Muscle layer of colon (tissue), 2 donors: ENCODE results near the gene PSPH.
"Not testable (repeated sequence)": the region's sequence is repeated elsewhere in the genome, so short reads cannot be mapped to it uniquely, and the experiment has no call there.

Source experiments
- H3K27ac ChIP-seq: one replicate; pipeline ENCODE4 v1.7.0; 2013; ENCODE audit warnings: low read depth, mild to moderate bottlenecking, low read length, moderate library complexity
- H3K27me3 ChIP-seq, 2 donors: one replicate each; pipeline ENCODE4 v1.7.0; 2013; ENCODE audit warnings: low read length in 2 of 2, mild to moderate bottlenecking in 2 of 2; ENCODE audit not compliant: insufficient read depth in 2 of 2, control insufficient read depth in 1 of 2
- H3K36me3 ChIP-seq: one replicate; pipeline ENCODE4 v1.7.0; 2013; ENCODE audit warnings: mild to moderate bottlenecking, low read length; ENCODE audit not compliant: insufficient read depth
- H3K4me1 ChIP-seq: one replicate; pipeline ENCODE4 v1.7.0; 2013; ENCODE audit warnings: mild to moderate bottlenecking, low read length; ENCODE audit not compliant: insufficient read depth
- H3K4me3 ChIP-seq, 2 donors: one replicate each; pipeline ENCODE4 v1.7.0; 2013; ENCODE audit warnings: low read length in 2 of 2, low read depth in 1 of 2, mild to moderate bottlenecking in 1 of 2, moderate library complexity in 1 of 2
- H3K9ac ChIP-seq: one replicate; pipeline ENCODE4 v1.7.0; 2013; ENCODE audit warnings: low read length
- H3K9me3 ChIP-seq: one replicate; pipeline ENCODE4 v1.7.0; 2013; ENCODE audit warnings: mild to moderate bottlenecking, low read length
- donor health status: abdominal sarcoma.
- donor health status: Adenocarcinoma of cecum.

Gene PSPH

DNA sequence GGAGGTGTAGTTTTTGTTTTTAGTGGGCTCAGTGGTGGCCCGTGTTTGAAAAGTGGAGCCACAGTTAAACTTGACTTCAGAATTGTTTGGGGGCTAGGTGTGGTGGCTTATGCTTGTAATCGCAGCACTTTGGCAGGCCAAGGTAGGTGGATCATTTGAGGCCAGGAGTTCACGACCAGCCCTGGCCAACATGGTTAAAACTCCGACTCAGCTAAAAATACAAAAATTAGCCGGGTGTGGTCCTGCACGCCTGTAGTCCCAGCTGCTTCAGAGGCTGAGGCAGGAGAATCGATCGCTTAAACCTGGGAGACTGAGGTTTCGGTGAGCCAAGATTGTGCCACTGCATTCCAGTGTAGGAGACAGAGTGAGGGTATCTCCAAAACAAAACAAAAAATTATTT is 2.1 kb upstream of the PSPH start:
- Histone ChIP-seq H3K27ac (no peak overlapping the region), H3K27me3 (no peaks in the 10 kb centered on the region), H3K4me1 (peaks cover 24% of the 10 kb centered on the region), H3K36me3 (peaks cover 50% of the 10 kb centered on the region), H3K9ac (no peak overlapping the region), H3K9me3 (no peaks in the 10 kb centered on the region), H3K4me3 (no peak overlapping the region)

DNA sequence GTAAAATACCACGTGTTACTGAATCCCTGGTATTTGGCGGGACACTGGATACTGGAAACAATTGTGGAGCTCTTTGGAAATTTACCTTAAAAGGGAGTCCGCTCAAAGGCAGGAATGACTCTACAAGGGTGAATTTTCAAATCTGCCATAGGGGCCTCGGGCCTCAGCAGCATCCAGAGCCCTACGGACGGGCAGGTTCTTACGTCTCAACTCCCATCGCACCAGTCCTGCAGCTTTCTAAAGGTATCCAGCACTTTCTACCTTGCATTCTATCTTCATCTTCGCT is 248 bp downstream of the PSPH start:
- H3K27me3 ChIP-seq: no peaks in the 10 kb centered on the region
- H3K36me3 ChIP-seq: peaks cover 27% of the 10 kb centered on the region
- H3K9ac ChIP-seq: peak overlapping the region; percentile 94
- H3K4me3 ChIP-seq: peak overlapping the region; percentile 91 to 97
- peak overlapping the region; percentile 90 for H3K27ac ChIP-seq
- no peaks in the 10 kb centered on the region for H3K9me3 ChIP-seq
- peaks cover 33% of the 10 kb centered on the region for H3K4me1 ChIP-seq

DNA sequence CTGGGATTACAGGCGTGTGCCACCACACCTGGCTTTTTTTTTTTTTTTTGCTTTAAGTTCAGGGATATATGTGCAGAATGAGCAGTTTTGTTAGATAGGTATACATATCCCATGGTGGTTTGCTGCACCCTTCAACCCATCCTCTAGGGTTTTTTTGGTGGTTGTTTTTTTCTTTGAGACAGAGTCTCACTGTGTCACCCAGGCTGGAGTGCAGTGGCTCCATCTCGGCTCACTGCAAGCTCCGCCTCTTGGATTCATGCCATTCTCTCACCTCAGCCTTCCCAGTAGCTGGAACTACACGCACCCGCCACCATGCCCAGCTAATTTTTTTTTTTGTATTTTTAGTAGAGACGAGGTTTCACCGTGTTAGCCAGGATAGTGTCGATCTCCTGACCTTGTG is 2.5 kb downstream of the PSPH start:
- H3K4me1 ChIP-seq: peaks cover 33% of the 10 kb centered on the region
- H3K27ac ChIP-seq, H3K9ac ChIP-seq, H3K36me3 ChIP-seq, H3K27me3 ChIP-seq, H3K4me3 ChIP-seq, H3K9me3 ChIP-seq: not testable (repeated sequence)

DNA sequence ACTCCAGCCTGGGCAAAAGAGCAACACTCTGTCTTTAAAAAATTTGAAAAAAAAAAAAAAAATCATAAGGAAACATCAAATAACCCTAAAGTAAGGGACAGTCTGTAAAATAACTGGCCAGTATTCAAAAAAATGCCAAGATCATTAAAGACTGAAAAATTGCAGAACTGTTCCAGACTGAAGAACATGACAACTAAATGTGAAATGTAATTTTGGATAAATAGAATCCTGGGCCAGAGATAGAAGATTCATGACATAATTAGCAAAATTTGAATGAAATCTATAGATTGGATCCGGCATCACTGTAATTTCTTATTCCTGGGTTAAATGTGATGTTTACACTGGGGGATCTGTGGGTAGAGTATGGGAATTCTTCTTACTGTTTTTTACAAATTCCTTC is 3.0 kb downstream of the PSPH start:
- H3K27ac ChIP-seq: no peak overlapping the region

DNA sequence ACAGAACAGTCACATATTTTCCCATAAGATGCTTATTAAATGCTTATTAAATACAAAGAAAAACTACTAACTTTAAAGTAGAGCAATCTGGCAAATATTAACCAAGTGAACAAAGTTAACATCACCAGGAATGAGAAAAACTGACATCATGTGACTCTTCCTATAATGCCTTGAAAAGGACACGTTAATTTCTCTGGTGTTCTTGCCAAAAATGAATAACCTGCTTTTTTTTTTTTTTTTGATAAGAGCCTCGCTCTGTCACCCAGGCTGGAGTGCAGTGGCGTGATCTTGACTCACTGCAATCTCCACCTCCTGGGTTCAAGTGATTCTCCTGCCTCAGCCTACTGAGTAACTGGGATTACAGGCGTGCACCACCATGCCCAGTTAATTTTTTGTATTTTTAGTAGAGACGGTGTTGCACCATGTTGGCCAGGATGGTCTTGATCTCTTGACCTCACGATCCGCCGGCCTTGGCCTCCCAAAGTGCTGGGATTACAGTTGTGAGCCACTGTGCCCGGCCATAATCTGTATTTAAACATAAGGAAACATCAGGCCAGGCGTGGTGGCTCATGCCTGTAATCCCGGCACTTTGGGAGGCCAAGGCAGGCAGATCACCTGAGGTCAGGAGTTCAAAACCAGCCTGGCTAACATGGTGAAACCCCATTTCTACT is 3.7 kb downstream of the PSPH start:
- H3K36me3 ChIP-seq, H3K9me3 ChIP-seq, H3K27me3 ChIP-seq, H3K9ac ChIP-seq, H3K4me3 ChIP-seq: not testable (repeated sequence)
- peak overlapping the region; percentile 82 for H3K27ac ChIP-seq
- H3K4me1 ChIP-seq: peaks cover 25% of the 10 kb centered on the region

More for the DNA sequence above, 3.0 kb downstream of the PSPH start:
- peaks cover 31% of the 10 kb centered on the region for H3K4me1 ChIP-seq
- H3K36me3 ChIP-seq: peaks cover 4% of the 10 kb centered on the region
- no peak overlapping the region for H3K4me3 ChIP-seq
- H3K27me3 ChIP-seq: no peaks in the 10 kb centered on the region
- no peak overlapping the region for H3K9ac ChIP-seq
- no peaks in the 10 kb centered on the region for H3K9me3 ChIP-seq

DNA sequence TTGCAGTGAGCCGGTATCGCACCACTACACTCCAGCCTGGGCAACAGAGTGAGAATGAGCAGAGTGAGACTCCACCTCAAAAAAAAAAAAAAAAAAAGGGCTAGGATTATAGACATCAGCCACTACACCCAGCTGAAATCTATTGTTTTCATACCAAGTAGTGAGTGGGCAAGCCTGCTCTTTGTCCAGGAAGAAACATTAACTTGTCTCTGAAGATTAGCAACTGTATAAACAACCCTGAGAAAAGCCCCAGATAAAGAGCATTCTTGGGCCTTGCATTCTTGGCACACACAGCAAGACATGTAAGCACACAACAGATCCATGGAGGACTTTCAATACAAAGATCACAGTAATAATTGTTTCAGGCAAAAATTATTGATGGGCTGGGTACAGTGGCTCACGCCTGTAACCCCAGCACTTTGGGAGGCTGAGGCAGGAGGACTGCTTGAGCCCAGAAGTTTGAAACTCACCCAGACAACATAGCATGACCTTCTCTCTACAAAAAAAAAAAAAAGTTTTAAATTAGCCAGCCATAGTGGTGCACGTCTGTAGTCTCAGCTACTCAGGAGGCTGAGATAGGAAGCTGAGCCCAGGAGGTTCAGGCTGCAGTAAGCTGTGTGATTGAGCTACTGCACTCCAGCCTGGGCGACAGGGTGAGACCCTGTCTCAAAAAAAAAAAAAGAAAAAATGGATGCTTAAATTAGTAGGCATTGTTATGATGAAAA is 4.4 kb downstream of the PSPH start:
- Histone ChIP-seq H3K27me3 (no peaks in the 10 kb centered on the region), H3K4me1 (peaks cover 20% of the 10 kb centered on the region), H3K36me3 (no peaks in the 10 kb centered on the region), H3K9me3 (no peaks in the 10 kb centered on the region), H3K27ac (peak overlapping the region; percentile 82), H3K9ac (no peak overlapping the region), H3K4me3 (no peak overlapping the region)

DNA sequence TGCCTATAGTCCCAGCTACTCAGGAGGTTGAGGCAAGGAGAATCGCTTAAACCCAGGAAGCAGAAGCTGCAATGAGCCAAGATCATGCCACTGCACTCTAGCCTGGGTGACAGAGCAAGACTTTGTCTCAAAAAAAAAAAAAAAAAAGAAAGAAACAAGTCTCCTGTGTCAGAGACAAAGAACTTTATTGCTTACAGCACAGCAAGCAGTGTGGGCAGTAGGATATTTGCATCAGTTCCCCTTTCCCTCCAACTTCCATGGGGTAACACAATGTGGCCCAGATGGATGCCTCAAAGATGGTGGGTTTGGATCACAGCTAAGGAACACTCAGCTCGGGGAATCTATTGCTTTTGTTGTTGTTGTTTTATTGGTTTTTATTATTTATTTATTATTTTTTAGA is 5.5 kb downstream of the PSPH start:
- H3K27me3 ChIP-seq, H3K36me3 ChIP-seq, H3K4me3 ChIP-seq, H3K9ac ChIP-seq, H3K9me3 ChIP-seq, H3K27ac ChIP-seq: not testable (repeated sequence)
- H3K4me1 ChIP-seq: peaks cover 20% of the 10 kb centered on the region

DNA sequence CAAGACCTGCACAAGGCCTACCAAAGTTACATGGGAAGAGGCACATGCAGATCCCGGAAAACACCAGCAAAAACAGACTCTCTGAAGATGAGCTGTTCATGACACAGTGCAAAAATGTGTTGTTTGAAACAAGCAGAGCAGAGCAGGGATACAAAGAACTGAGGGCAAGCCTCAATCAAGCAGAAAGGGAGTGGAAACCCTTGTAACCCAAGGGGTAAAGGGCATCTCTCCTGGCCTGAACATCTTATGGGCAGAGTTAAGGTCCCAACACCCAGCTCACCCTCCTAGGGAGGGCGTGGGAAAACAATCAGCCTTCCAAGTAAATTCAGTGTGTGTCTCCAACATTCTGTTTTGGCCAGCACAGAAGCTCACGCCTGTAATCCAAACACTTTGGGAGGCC is 10.5 kb downstream of the PSPH start:
- Histone ChIP-seq H3K9me3 (no peaks in the 10 kb centered on the region), H3K27ac (no peak overlapping the region), H3K9ac (no peak overlapping the region), H3K4me3 (no peak overlapping the region), H3K4me1 (no peaks in the 10 kb centered on the region), H3K36me3 (no peaks in the 10 kb centered on the region), H3K27me3 (no peaks in the 10 kb centered on the region)

DNA sequence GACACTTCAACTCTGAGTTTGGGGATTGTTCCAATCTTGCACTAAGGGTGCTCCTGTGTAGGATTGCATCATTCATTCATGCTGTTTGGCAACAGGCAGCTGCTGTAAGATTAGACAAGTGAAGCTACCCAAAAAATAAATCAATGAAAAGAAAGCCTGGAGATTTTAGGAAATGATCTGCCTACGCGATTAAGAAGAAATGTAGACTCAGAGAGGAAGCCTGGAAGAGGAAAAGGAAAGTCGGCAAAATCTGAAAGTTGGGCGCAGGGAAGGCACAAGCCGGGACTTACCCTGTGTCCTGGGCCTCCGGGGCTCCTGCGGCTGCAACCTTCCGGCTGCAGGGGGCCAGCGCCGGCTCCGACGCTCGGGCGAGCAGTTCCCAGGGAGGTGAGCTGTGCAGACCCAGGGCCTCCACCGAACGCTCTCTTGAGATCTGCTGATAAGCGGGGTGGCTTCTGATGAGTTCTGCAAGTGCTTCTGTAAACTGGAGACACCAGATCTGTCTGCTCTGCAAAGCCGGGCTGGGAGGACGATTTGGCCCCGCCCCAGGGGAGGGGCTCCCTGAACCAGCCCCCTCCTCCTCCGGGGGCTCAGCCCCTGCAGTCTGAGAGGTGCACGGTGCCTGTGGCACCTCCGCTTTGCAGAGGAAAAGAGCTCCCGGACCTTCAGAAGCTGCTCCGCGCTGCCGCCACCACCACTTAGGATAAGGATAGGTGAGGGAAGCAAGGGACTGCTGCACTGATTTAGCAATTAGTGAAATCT is 17.4 kb downstream of the PSPH start:
- no peak overlapping the region for H3K9ac ChIP-seq
- peak overlapping the region; percentile 70 to 96 for H3K4me3 ChIP-seq
- no peaks in the 10 kb centered on the region for H3K9me3 ChIP-seq
- no peaks in the 10 kb centered on the region for H3K4me1 ChIP-seq
- H3K27me3 ChIP-seq: no peaks in the 10 kb centered on the region
- H3K27ac ChIP-seq: peak overlapping the region; percentile 67
- H3K36me3 ChIP-seq: no peaks in the 10 kb centered on the region

DNA sequence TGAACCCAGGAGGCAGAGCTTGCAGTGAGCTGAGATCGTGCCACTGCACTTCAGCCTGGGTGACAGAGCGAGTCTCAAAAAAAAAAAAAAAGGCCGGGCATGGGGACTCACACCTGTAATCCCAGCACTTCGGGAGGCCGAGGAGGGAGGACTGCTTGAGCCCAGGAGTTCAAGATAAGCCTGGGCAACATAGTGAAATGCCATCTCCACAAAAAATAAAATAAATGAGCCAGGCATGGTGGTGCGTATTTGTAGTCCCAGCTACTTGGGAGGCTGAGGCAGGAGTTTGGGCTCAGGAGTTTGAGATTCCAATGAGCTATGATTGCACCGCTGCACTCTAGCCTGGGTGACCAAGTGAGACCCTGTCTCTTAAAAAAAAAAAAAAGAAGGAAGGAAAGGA is 18.7 kb downstream of the PSPH start:
- H3K4me3 ChIP-seq, H3K9ac ChIP-seq, H3K27me3 ChIP-seq, H3K36me3 ChIP-seq, H3K27ac ChIP-seq, H3K9me3 ChIP-seq, H3K4me1 ChIP-seq: not testable (repeated sequence)

DNA sequence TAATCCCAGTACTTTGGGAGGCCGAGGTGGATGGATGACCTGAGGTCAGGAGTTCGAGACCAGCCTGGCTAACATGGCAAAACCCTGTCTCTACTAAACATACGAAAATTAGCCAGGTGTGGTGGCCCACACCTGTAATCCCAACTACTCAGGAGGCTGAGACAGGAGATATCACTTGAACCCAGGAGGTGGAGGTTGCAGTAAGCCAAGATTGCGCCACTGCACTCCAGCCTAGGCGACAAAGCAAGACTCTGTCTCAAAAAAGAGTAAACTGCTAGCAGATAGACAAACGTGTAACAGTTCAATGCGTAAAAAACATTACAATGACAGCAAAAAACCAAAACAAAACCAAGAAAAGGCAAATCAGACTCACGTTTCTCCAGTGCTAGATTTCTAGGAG is 19.7 kb downstream of the PSPH start:
- H3K36me3 ChIP-seq, H3K4me3 ChIP-seq, H3K27ac ChIP-seq, H3K27me3 ChIP-seq, H3K9ac ChIP-seq, H3K4me1 ChIP-seq, H3K9me3 ChIP-seq: not testable (repeated sequence)
